Osteoblast (primary cell): ENCODE results near the gene MAP3K1. TPM values are rescaled to one million over a fixed set of nuclear protein-coding genes. Genes with fewer than 3 reads are reported as not detected.

ENCODE experiments used
- DNase-seq: peaks from one replicate; pipeline ENCODE4 v3.0.0; 2011; ENCODE audit warnings: low spot score, mixed read lengths; ENCODE audit not compliant: insufficient read length; ENCODE audit errors: missing footprints
- H2AFZ ChIP-seq: 2 replicates; pipeline ENCODE4 v1.6.0; 2011; ENCODE audit warnings: mild to moderate bottlenecking, low read length
- H3K27ac ChIP-seq: 2 replicates; pipeline ENCODE4 v1.5.1; 2011; ENCODE audit warnings: mild to moderate bottlenecking, low read depth, low read length, moderate library complexity
- H3K27me3 ChIP-seq: 2 replicates; pipeline ENCODE4 v1.6.0; 2012; ENCODE audit warnings: mild to moderate bottlenecking, control low read depth, inconsistent platforms, low read length, moderate library complexity; ENCODE audit not compliant: insufficient read depth
- H3K36me3 ChIP-seq: 2 replicates; pipeline ENCODE4 v1.5.1; 2011; ENCODE audit warnings: mild to moderate bottlenecking, low read length, control low read depth, moderate library complexity; ENCODE audit not compliant: insufficient read depth
- H3K4me1 ChIP-seq: 2 replicates; pipeline ENCODE4 v1.5.1; 2011; ENCODE audit warnings: mild to moderate bottlenecking, low read length, control low read depth, moderate library complexity; ENCODE audit not compliant: insufficient read depth
- H3K4me2 ChIP-seq: 2 replicates; pipeline ENCODE4 v1.6.0; 2011; ENCODE audit warnings: mild to moderate bottlenecking, low read length; ENCODE audit not compliant: insufficient read depth
- H3K4me3 ChIP-seq: fragments of 200-600 bp; sonication (generic); 3 replicates; pipeline ENCODE4 v1.5.1; 2012; ENCODE audit warnings: mild to moderate bottlenecking, low read length, inconsistent platforms; ENCODE audit not compliant: insufficient read depth
- H3K79me2 ChIP-seq: 2 replicates; pipeline ENCODE4 v1.6.0; 2012; ENCODE audit warnings: mild to moderate bottlenecking, low read length, control low read depth, inconsistent platforms; ENCODE audit not compliant: insufficient read depth
- H3K9me3 ChIP-seq: 2 replicates; pipeline ENCODE4 v1.5.1; 2011; ENCODE audit warnings: low read depth, low read length, control low read depth
- H4K20me1 ChIP-seq: 2 replicates; pipeline ENCODE4 v1.6.0; 2012; ENCODE audit warnings: mild to moderate bottlenecking, low read length, control low read depth; ENCODE audit not compliant: insufficient read depth
- total RNA-seq: library from RNA; depleted of rRNA; stranded (reverse); fragments of >200 nt; gene quantifications from 2 replicates; pipeline ENCODE4 v1.2.3, GENCODE V29; 2012
- TF ChIP-seq, protein P1 (sequence below): IDR thresholded peaks from 2 replicates; pipeline ENCODE4 v1.5.1; 2011; ENCODE audit warnings: mild to moderate bottlenecking, low read depth, low read length, moderate library complexity; ENCODE audit errors: extremely low read depth

The MAP3K1 gene
- total RNA-seq, 1 donor = 8.0 TPM

DNA sequence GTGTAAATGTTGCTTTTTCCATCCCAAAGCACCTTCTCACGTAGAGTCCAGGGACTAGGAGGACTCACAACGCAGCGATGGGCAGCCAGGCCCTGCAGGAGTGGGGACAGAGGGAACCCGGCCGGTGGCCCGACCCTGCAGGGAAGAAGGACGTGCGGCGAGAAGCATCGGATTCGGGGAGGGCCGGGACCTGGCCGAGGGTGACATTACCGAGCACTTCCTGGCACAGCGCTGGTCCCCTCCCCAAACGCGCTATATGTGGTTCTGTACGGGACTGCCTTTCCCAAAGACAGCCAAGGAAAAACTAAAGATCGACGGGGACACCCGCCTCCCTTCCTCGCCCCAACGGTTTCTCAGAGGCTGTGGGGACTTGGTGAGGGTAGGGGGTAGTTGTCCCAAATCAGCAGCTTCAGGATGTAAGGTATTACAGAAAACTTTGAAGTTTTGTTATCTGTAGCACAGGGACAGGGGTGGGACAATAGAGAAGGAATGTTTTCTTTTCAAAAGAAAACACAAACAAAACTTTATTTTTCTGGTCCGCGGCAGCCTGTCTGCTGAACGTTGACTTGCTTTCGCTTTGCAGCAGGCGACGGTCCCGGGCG is 887 bp upstream of the MAP3K1 start:
- peak; percentile 87 for DNase-seq
- Histone ChIP-seq H3K4me1 (peaks cover 22% of the 10 kb centered on the region), H3K4me3 (peak overlapping the region; percentile 92), H2AFZ (peak overlapping the region; percentile 92), H3K9me3 (no peaks in the 10 kb centered on the region), H3K27me3 (peaks cover 23% of the 10 kb centered on the region), H3K27ac (no peak overlapping the region), H3K36me3 (no peaks in the 10 kb centered on the region), H3K4me2 (peak overlapping the region; percentile 90), H4K20me1 (peaks cover 2% of the 10 kb centered on the region), H3K79me2 (peaks cover 28% of the 10 kb centered on the region)
- TF ChIP-seq, protein P1, sequence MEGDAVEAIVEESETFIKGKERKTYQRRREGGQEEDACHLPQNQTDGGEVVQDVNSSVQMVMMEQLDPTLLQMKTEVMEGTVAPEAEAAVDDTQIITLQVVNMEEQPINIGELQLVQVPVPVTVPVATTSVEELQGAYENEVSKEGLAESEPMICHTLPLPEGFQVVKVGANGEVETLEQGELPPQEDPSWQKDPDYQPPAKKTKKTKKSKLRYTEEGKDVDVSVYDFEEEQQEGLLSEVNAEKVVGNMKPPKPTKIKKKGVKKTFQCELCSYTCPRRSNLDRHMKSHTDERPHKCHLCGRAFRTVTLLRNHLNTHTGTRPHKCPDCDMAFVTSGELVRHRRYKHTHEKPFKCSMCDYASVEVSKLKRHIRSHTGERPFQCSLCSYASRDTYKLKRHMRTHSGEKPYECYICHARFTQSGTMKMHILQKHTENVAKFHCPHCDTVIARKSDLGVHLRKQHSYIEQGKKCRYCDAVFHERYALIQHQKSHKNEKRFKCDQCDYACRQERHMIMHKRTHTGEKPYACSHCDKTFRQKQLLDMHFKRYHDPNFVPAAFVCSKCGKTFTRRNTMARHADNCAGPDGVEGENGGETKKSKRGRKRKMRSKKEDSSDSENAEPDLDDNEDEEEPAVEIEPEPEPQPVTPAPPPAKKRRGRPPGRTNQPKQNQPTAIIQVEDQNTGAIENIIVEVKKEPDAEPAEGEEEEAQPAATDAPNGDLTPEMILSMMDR = no peak

DNA sequence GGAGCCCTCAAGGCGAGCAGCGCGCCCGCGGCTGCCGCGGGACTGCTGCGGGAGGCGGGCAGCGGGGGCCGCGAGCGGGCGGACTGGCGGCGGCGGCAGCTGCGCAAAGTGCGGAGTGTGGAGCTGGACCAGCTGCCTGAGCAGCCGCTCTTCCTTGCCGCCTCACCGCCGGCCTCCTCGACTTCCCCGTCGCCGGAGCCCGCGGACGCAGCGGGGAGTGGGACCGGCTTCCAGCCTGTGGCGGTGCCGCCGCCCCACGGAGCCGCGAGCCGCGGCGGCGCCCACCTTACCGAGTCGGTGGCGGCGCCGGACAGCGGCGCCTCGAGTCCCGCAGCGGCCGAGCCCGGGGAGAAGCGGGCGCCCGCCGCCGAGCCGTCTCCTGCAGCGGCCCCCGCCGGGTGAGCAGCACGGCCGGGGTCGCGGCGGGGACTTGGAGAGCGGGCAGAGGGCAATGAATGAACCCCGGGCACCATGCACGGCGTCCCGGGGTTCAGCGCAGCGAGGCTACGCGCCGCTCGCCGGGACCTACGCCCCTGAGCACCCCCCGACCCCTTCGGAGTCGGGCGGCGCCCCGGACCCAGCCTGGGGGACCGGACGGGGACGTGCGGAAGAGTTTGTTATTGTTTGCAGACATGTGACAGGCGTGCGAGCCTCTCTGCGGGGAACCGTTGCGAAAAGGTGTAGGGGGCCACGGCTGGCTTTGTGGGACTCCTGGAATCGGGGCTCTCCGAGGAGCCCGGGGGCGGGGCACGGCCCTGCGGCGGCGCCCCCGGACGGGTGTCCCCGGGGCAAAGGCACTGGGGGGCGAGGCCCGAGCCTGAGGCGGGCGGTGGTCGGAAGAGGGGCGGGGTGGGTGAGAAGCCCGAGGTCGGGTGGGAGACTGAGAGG is 553 bp downstream of the MAP3K1 start:
- H2AFZ ChIP-seq = peak overlapping the region; percentile 95
- H3K79me2 ChIP-seq = peaks cover 39% of the 10 kb centered on the region
- H3K27ac ChIP-seq = peak overlapping the region; percentile 47
- peak; percentile 69 for DNase-seq
- H4K20me1 ChIP-seq = peaks cover 2% of the 10 kb centered on the region
- H3K4me3 ChIP-seq = peak overlapping the region; percentile 92
- peak overlapping the region; percentile 92 for H3K4me2 ChIP-seq
- no peaks in the 10 kb centered on the region for H3K9me3 ChIP-seq
- H3K36me3 ChIP-seq = no peaks in the 10 kb centered on the region
- H3K27me3 ChIP-seq = peaks cover 23% of the 10 kb centered on the region
- peaks cover 23% of the 10 kb centered on the region for H3K4me1 ChIP-seq
- TF ChIP-seq, protein P1 = no peak

DNA sequence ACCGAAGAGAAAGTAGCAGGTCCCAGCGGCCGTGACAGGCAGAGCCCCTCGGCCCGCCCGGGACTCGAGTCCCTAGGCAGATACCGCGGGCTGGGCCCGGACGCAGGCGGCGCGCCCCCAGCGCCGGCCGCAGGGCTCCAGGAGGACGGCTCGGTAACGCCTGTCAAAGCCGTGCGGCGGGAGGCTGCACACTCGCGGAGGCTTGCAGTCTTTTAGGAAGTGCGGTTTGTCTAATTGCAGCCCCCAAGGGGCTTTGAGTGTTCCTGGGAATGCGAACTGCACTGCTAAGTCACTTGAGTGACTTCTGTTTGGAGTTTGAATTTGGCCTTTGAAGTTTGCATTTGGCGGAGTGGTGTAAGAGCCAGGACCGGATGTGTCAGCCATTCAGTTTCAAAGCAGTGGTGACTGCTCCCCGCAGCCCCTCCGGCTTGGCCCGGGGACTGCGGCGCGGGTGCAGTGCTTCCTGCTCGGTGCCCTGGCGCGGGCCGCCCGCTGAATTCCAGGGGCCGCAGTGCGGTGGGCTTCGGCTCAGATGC is 1.3 kb downstream of the MAP3K1 start:
- H2AFZ ChIP-seq = peak overlapping the region; percentile 95
- peaks cover 2% of the 10 kb centered on the region for H4K20me1 ChIP-seq
- peaks cover 23% of the 10 kb centered on the region for H3K4me1 ChIP-seq
- peak overlapping the region; percentile 92 for H3K4me2 ChIP-seq
- no peaks in the 10 kb centered on the region for H3K36me3 ChIP-seq
- no peaks in the 10 kb centered on the region for H3K9me3 ChIP-seq
- H3K27me3 ChIP-seq = peaks cover 23% of the 10 kb centered on the region
- TF ChIP-seq, protein P1 = no peak
- peak overlapping the region; percentile 92 for H3K4me3 ChIP-seq
- peak; percentile 95 for DNase-seq
- peak overlapping the region; percentile 47 for H3K27ac ChIP-seq
- peaks cover 46% of the 10 kb centered on the region for H3K79me2 ChIP-seq
